A549 (cell line): Measurements from ENCODE around the gene GFER.
"Not testable (repeated sequence)": the region's sequence is repeated elsewhere in the genome, so short reads cannot be mapped to it uniquely, and the experiment has no call there.

Experiments used
- CEBPB ChIP-seq, 2 experiments: fragments of >200 bp in 1 of 2; sonication (Bioruptor Twin) in 1 of 2; formaldehyde crosslinking in 1 of 2; IDR thresholded peaks; 2 replicates each; pipeline ENCODE4 v1.6.1; 2012 to 2016
- EP300 ChIP-seq, 2 experiments: fragments of >200 bp; sonication (Bioruptor Twin); formaldehyde crosslinking; IDR thresholded peaks; 2 replicates in 1 of 2; 3 replicates in 1 of 2; pipeline ENCODE4 v1.6.1; 2016 to 2017
- NR3C1 ChIP-seq: fragments of >200 bp; sonication (Bioruptor Twin); formaldehyde crosslinking; IDR thresholded peaks from 3 replicates; pipeline ENCODE4 v1.6.1; 2017
- POLR2A ChIP-seq: IDR thresholded peaks from 2 replicates; pipeline ENCODE4 v1.6.1; 2012; ENCODE audit warnings: mild to moderate bottlenecking, low read length
- TFCP2L1 ChIP-seq: fragments of 250-450 bp; sonication (Bioruptor Pico); IDR thresholded peaks from 2 replicates; pipeline ENCODE4 v1.5.0; 2021; ENCODE audit warnings: mild to moderate bottlenecking
- TF ChIP-seq, protein P1 (sequence below): fragments of 200-600 bp; sonication (generic); IDR thresholded peaks from 2 replicates; pipeline ENCODE4 v1.6.1; 2016; ENCODE audit warnings: antibody characterized with exemption, mild to moderate bottlenecking, moderate library complexity
- TF ChIP-seq, protein P2 (sequence below): fragments of >200 bp; sonication (Bioruptor Twin); formaldehyde crosslinking; IDR thresholded peaks from 3 replicates; pipeline ENCODE4 v1.5.1; 2016
- TF ChIP-seq, protein P3 (sequence below): fragments of 150-350 bp; IDR thresholded peaks from 2 replicates; pipeline ENCODE4 v1.6.1; 2014; ENCODE audit warnings: low read depth, mild to moderate bottlenecking, low read length

DNA sequence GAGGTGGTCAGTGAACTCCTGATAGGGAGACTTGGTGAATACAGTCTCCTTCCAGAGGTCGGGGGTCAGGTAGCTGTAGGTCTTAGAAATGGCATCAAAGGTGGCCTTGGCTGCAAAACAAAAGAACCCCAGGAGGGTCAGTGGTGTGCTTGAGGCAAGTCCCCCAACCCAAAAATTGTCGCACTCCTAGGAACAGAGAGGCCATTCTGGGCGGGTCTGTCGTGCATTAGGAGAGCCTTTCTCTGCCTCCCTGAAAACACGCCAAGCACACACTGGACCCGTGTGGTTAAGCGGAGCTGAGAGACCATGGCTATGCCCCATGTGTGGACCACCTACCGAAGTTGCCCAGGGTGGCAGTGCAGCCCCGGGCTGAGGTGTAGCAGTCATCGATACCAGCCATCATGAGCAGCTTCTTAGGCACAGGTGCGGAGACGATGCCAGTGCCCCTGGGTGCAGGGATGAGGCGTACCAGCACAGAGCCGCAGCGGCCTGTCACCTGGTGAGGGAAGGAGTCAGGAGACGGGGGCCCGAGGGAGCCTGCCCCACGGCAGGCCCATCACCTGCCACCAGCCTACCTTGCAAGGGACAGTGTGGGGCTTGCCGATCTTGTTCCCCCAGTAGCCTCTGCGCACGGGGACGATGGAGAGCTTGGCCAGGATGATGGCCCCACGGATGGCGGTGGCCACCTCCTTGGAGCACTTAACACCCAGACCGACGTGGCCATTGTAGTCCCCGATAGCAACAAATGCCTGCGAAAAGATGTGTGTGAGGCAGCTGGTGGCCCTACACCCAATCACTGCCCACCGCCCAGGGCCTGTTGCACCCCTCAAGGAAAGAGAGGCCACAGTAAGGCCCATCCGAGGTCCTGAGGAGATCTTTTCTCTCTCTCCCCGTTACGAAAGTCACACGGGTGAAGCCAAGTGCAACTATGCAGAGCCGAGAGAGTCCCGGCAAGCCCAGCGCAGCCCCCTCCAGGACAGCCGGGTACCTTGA is 21.5 kb upstream of the GFER start:
- not testable (repeated sequence) for TF ChIP-seq EP300 (IDR thresholded peaks at IDR 0.05); POLR2A; NR3C1; CEBPB (IDR thresholded peaks at IDR 0.05); TFCP2L1 (CRISPR knock-in tag)
- TF ChIP-seq, protein P1, sequence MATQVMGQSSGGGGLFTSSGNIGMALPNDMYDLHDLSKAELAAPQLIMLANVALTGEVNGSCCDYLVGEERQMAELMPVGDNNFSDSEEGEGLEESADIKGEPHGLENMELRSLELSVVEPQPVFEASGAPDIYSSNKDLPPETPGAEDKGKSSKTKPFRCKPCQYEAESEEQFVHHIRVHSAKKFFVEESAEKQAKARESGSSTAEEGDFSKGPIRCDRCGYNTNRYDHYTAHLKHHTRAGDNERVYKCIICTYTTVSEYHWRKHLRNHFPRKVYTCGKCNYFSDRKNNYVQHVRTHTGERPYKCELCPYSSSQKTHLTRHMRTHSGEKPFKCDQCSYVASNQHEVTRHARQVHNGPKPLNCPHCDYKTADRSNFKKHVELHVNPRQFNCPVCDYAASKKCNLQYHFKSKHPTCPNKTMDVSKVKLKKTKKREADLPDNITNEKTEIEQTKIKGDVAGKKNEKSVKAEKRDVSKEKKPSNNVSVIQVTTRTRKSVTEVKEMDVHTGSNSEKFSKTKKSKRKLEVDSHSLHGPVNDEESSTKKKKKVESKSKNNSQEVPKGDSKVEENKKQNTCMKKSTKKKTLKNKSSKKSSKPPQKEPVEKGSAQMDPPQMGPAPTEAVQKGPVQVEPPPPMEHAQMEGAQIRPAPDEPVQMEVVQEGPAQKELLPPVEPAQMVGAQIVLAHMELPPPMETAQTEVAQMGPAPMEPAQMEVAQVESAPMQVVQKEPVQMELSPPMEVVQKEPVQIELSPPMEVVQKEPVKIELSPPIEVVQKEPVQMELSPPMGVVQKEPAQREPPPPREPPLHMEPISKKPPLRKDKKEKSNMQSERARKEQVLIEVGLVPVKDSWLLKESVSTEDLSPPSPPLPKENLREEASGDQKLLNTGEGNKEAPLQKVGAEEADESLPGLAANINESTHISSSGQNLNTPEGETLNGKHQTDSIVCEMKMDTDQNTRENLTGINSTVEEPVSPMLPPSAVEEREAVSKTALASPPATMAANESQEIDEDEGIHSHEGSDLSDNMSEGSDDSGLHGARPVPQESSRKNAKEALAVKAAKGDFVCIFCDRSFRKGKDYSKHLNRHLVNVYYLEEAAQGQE: not testable (repeated sequence)
- TF ChIP-seq, protein P2, sequence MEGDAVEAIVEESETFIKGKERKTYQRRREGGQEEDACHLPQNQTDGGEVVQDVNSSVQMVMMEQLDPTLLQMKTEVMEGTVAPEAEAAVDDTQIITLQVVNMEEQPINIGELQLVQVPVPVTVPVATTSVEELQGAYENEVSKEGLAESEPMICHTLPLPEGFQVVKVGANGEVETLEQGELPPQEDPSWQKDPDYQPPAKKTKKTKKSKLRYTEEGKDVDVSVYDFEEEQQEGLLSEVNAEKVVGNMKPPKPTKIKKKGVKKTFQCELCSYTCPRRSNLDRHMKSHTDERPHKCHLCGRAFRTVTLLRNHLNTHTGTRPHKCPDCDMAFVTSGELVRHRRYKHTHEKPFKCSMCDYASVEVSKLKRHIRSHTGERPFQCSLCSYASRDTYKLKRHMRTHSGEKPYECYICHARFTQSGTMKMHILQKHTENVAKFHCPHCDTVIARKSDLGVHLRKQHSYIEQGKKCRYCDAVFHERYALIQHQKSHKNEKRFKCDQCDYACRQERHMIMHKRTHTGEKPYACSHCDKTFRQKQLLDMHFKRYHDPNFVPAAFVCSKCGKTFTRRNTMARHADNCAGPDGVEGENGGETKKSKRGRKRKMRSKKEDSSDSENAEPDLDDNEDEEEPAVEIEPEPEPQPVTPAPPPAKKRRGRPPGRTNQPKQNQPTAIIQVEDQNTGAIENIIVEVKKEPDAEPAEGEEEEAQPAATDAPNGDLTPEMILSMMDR: not testable (repeated sequence)
- TF ChIP-seq, protein P3, sequence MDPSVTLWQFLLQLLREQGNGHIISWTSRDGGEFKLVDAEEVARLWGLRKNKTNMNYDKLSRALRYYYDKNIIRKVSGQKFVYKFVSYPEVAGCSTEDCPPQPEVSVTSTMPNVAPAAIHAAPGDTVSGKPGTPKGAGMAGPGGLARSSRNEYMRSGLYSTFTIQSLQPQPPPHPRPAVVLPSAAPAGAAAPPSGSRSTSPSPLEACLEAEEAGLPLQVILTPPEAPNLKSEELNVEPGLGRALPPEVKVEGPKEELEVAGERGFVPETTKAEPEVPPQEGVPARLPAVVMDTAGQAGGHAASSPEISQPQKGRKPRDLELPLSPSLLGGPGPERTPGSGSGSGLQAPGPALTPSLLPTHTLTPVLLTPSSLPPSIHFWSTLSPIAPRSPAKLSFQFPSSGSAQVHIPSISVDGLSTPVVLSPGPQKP: not testable (repeated sequence)
